GM18861 (cell line): ENCODE data around the gene RNF19B.
"Not testable (repeated sequence)": the region's sequence is repeated elsewhere in the genome, so short reads cannot be mapped to it uniquely, and the experiment has no call there.

Source experiments
- ATAC-seq: cut with Tn5 transposase; IDR thresholded peaks from one replicate; pipeline ENCODE4 v1.9.1; 2021; ENCODE audit not compliant: unreplicated experiment

The RNF19B gene

DNA sequence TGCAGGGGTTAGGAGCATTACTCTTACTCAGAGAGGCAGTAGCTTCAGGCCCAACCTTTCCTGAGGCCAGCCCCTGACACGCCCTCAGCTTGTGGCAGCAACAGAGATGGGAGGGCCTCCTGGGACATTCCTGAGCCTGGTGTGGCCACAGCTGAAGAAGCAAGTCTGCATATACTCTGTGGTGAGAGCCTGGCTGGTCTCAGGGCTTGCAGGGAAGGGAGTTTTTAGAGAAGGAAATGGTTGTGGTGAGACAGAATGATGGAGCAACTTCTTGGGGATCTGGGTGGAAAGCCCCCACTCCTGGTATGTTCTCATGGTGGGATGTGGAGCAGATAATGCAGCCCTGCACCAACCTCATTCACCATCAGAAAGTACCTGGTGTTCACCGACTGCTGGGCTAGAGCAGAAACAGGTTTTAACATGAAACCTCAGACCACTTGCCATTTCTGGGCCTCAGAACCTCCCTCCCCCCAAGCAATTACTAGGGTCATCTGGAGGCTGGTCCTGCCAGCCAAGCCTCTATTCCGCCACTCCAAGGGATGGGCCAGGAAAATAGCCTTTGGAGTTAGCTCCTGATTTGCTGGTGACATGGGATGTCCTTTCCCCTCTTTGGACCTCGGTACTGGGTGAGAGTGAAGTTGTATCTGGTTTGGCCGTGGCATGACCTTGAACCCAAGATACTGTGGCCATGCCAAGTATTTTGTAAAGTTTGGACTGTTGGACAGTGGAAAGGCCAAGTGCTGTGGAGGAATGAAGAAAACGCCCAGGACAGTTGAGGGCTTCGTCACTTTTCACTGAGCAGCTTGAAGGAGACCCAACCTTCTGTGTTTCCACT, 28.1 kb upstream of the RNF19B start:
- peak; percentile 78 for ATAC-seq

DNA sequence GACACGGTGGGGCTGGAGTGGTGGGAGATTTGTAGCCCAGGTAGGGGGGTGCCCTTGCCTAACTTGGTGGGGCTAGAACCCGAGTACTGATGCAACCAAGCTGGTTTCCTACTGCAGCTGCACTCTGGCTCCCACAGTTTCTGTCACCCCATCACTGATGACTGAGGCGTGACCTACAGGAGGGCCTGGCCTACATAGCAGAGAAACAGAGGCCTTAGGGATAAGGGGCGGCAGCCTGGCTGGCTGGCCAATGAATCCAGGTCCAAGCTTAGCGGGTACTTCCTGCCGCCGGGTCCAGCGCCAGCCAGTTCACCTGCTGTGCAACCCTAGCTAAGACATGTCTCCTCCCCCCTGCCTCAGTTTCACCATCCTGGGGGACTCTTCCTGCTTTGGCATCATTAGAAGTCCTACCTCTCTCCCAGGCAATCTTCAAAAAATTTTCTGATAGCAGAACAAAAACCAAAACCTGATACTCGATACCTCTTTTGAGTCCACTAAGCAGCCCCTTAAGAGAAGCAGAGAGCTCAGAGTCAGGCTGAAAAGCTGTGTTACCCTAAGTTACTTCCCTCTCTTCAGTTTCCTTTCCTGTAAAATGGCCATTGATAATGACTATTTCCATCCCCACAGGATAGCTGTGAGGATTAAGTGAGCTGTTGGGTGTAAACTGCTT, 27.3 kb upstream of the RNF19B start:
- no peak for ATAC-seq

- no peak for ATAC-seq
Measured at GRCh38 chr1:32991386-32991785, 26.8 kb upstream of the RNF19B start.

GRCh38 chr1:32990887-32991286, 26.3 kb upstream of the RNF19B start:
- ATAC-seq = no peak

GRCh38 chr1:32989160-32990050, 24.8 kb upstream of the RNF19B start:
- ATAC-seq = no peak

GRCh38 chr1:32988665-32989064, 24.1 kb upstream of the RNF19B start:
- ATAC-seq = no peak

DNA sequence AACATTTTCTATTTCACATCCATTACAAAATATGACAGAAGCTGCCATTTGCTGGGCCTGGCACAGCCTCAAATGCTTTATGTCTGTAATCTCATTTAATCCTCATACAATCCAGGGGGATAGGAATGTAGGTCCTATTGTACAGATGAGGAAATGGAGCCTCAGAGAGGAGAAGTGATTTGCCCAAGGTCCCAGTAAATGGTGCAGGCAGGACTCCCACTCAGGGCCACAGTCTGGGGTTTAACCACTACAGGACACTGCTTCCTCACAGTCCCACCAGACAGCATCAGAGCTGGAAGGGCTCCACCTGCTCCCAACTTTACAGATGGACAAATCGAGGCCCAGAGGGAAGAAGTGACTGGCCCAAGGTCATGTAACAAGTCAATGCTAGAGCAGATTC, 20.6 kb upstream of the RNF19B start:
- no peak for ATAC-seq

- ATAC-seq = no peak
Measured at GRCh38 chr1:32984455-32985171, 20.0 kb upstream of the RNF19B start.

DNA sequence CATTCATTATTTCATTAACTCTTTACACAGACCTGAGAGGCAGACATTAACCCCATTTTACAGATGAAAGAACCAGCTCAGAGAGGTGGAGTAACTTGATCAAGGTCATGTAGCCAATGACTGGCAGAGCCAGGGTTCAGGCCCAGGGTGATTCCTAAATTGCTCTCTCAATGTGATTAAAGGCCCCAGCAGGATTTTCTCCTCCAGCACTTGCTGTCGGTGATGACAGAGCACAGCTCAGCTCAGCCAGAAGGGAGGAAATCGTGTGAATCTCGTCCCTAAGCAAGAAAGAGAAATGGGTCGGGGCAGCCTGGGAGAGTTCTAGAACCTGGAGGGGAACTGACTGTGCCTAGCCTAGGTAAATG, 19.5 kb upstream of the RNF19B start:
- no peak for ATAC-seq

- no peak for ATAC-seq
Measured at GRCh38 chr1:32983020-32983419, 18.4 kb upstream of the RNF19B start.

GRCh38 chr1:32981003-32981901, 16.6 kb upstream of the RNF19B start:
- ATAC-seq = peak; percentile 93

DNA sequence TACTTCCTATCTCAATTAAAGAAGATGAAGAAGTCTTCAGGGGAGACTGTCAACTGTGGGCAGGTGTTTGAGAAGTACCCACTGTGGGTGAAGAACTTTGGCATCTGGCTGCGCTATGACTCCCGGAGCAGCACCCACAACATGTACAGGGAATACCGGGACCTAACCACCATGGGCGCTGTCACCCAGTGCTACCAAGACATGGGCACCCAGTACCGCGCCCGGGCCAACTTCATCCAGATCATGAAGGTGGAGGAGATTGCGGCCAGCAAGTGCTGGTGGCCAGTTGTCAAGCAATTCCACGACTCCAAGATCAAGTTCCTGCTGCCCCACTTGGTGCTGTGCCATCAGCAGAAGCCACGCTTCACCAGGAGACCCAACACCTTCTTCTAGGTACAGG, 15.5 kb upstream of the RNF19B start:
- no peak for ATAC-seq

GRCh38 chr1:32978854-32979253, 14.2 kb upstream of the RNF19B start:
- no peak for ATAC-seq

DNA sequence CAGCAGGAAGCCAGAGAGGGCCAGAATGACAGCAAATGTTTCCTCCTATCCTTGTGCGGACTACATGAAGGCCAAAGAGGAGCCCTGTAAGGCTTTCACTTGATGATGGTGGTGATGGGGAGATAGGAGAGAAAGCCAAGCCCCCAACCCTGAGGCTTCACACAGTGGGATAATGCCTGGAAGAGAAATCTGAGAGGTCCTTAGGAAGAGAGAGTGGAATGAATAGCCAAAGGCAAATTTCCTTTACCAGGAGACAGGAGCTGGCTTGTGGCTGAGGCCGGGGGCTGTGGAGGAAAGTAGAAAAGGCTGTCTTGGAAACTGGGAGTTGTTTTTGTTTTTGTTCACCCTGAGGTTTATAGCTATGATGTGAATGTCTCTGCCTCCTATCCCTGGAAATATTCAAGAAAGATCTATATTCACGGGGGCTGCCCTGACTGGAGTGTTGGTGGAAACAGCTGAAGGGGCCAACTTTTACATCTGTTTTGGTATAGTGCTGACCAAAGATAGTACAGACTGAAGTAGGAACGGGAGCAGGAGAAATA, 13.0 kb upstream of the RNF19B start:
- no peak for ATAC-seq

GRCh38 chr1:32975055-32975454, 10.4 kb upstream of the RNF19B start:
- ATAC-seq = not testable (repeated sequence)

DNA sequence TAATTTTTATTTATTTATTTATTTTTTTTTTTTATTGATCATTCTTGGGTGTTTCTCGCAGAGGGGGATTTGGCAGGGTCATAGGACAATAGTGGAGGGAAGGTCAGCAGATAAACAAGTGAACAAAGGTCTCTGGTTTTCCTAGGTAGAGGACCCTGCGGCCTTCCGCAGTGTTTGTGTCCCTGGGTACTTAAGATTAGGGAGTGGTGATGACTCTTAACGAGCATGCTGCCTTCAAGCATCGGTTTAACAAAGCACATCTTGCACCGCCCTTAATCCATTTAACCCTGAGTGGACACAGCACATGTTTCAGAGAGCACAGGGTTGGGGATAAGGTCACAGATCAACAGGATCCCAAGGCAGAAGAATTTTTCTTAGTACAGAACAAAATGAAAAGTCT, 8.8 kb upstream of the RNF19B start:
- ATAC-seq = not testable (repeated sequence)

DNA sequence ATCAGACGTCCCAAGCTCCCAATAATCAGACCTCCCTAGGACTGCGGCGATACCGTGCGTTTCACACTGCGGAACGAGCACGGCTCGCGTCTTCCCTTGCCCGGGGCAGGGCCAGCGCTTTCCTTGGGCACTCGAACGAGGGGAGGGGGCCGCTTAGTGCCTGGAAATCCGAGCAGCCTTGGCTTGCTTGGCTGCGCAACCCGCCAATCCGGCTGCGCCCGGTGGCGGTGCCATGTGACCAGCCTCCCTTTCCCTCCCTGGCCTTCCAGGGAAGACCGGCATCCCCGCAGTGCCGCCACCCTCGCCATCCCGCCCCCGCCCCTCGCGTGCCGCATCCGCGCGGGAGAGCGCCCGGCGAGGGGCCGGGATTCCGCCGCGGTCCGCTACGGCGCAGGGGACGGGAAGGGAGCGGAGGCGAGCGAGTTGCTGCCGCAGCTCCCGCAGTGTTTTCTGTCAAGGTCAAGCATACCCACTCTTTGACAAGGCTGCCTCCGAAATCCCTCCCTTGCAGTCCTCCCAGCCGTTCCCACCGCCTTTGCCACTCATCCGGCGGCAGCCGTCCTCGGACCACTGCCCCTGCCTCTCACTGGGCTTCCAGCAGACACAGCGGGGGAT, 8.3 kb upstream of the RNF19B start:
- no peak for ATAC-seq

GRCh38 chr1:32971576-32971975, 7.0 kb upstream of the RNF19B start:
- no peak for ATAC-seq

GRCh38 chr1:32971156-32971555, 6.5 kb upstream of the RNF19B start:
- no peak for ATAC-seq
